Vagina (tissue), 2 donors: ENCODE data around the gene EIPR1.

Experiments used
- POLR2AphosphoS5 ChIP-seq, 2 donors: sonication (generic); formaldehyde crosslinking; IDR thresholded peaks; one replicate each; pipeline ENCODE4 v1.9.0; 2017; ENCODE audit warnings: antibody characterized with exemption in 2 of 2, mild to moderate bottlenecking in 2 of 2, low read depth in 1 of 2; ENCODE audit not compliant: insufficient read depth in 1 of 2
- TF ChIP-seq, protein P1 (sequence below), 3 experiments: fragments of 450-650 bp in 2 of 3; fragments of 200-600 bp in 1 of 3; sonication (generic) in 1 of 3; IDR thresholded peaks; one replicate each; pipeline ENCODE4 v1.5.1; 2017 to 2019; ENCODE audit warnings: antibody characterized with exemption in 3 of 3, mild to moderate bottlenecking in 2 of 3, moderate library complexity in 2 of 3

DNA sequence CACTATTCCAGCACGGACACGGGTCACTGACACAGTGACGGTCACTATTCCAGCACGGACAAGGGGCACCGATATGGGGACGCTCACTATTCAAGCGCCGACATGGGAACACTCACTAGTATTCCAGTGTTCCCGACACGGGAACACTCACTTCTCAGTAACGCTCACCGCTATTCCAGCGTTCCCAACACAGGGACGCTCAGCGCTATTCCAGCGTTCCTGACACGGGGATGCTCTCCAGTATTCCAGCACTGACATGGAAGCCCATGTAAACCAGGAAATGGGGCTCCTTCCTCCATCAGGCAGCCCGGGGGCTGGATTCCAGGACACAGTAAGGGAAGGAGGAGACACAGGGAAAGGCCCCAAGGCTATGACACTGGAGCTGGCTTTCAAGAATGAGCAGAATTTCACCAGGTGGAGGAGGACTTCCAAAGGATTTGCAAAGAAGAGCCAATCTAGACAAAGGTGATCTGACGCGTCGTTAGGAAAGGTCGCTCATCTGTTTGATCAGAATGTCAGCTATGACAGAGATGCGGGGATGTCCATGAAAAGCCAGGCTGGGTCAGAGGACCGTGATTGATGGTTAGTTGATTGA is 196.1 kb downstream of the EIPR1 start:
- no peak for TF ChIP-seq POLR2AphosphoS5 (IDR thresholded peaks at IDR 0.05; ENCODE audit: insufficient read depth in 1 of 2, low read depth in 1 of 2)
- TF ChIP-seq, protein P1, sequence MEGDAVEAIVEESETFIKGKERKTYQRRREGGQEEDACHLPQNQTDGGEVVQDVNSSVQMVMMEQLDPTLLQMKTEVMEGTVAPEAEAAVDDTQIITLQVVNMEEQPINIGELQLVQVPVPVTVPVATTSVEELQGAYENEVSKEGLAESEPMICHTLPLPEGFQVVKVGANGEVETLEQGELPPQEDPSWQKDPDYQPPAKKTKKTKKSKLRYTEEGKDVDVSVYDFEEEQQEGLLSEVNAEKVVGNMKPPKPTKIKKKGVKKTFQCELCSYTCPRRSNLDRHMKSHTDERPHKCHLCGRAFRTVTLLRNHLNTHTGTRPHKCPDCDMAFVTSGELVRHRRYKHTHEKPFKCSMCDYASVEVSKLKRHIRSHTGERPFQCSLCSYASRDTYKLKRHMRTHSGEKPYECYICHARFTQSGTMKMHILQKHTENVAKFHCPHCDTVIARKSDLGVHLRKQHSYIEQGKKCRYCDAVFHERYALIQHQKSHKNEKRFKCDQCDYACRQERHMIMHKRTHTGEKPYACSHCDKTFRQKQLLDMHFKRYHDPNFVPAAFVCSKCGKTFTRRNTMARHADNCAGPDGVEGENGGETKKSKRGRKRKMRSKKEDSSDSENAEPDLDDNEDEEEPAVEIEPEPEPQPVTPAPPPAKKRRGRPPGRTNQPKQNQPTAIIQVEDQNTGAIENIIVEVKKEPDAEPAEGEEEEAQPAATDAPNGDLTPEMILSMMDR (IDR thresholded peaks at IDR 0.05), result no peak
